ENCODE measurements around the gene ZNRF4.
"Not testable (repeated sequence)": the region's sequence is repeated elsewhere in the genome, so short reads cannot be mapped to it uniquely, and the experiment has no call there.

ZNRF4 gene

GRCh38 chr19:5466814-5467291 lies 11.6 kb downstream of the ZNRF4 start:
- FAIRE-seq: no peak
- DNase-seq (ENCODE audit: extremely low spot score, insufficient read length, low read depth): no peak

- FAIRE-seq (no peak), DNase-seq (ENCODE audit: extremely low spot score, insufficient read length, low read depth) (no peak)
Measured at GRCh38 chr19:5470264-5470671, 15.1 kb downstream of the ZNRF4 start.

GRCh38 chr19:5472286-5472685 lies 17.1 kb downstream of the ZNRF4 start:
- DNase-seq (ENCODE audit: extremely low spot score, insufficient read length, low read depth): no peak
- FAIRE-seq: no peak

GRCh38 chr19:5473646-5474045 lies 18.4 kb downstream of the ZNRF4 start:
- DNase-seq (ENCODE audit: extremely low spot score, insufficient read length, low read depth) (no peak), FAIRE-seq (no peak)

GRCh38 chr19:5477451-5478215 lies 22.4 kb downstream of the ZNRF4 start:
- FAIRE-seq: no peak
- DNase-seq (ENCODE audit: extremely low spot score, insufficient read length, low read depth): no peak

- no peak for DNase-seq (ENCODE audit: extremely low spot score, insufficient read length, low read depth)
- FAIRE-seq: no peak
Measured at GRCh38 chr19:5478241-5478924, 23.2 kb downstream of the ZNRF4 start.

GRCh38 chr19:5478925-5479588 lies 23.8 kb downstream of the ZNRF4 start:
- no peak for DNase-seq (ENCODE audit: extremely low spot score, insufficient read length, low read depth)

GRCh38 chr19:5479958-5480357 lies 24.7 kb downstream of the ZNRF4 start:
- DNase-seq (ENCODE audit: extremely low spot score, insufficient read length, low read depth) (no peak), FAIRE-seq (no peak)

More at GRCh38 chr19:5478925-5479588, 23.8 kb downstream of the ZNRF4 start:
- FAIRE-seq: no peak

GRCh38 chr19:5480427-5480836 lies 25.2 kb downstream of the ZNRF4 start:
- FAIRE-seq (no peak), DNase-seq (ENCODE audit: extremely low spot score, insufficient read length, low read depth) (no peak)

GRCh38 chr19:5481957-5482356 lies 26.7 kb downstream of the ZNRF4 start:
- DNase-seq (ENCODE audit: extremely low spot score, insufficient read length, low read depth) (no peak), FAIRE-seq (no peak)

- DNase-seq (ENCODE audit: extremely low spot score, insufficient read length, low read depth): no peak
Measured at GRCh38 chr19:5484398-5485285, 29.4 kb downstream of the ZNRF4 start.

GRCh38 chr19:5485286-5485636 lies 30.0 kb downstream of the ZNRF4 start:
- DNase-seq (ENCODE audit: extremely low spot score, insufficient read length, low read depth) (no peak), FAIRE-seq (no peak)

More at GRCh38 chr19:5484398-5485285, 29.4 kb downstream of the ZNRF4 start:
- no peak for FAIRE-seq

- not testable (repeated sequence) for FAIRE-seq; DNase-seq (ENCODE audit: extremely low spot score, insufficient read length, low read depth)
Measured at GRCh38 chr19:5485658-5486057, 30.4 kb downstream of the ZNRF4 start.

- FAIRE-seq (no peak), DNase-seq (ENCODE audit: extremely low spot score, insufficient read length, low read depth) (no peak)
Measured at GRCh38 chr19:5487222-5487621, 32.0 kb downstream of the ZNRF4 start.

- FAIRE-seq (no peak), DNase-seq (ENCODE audit: extremely low spot score, insufficient read length, low read depth) (no peak)
Measured at GRCh38 chr19:5489551-5489950, 34.3 kb downstream of the ZNRF4 start.

- FAIRE-seq (no peak), DNase-seq (ENCODE audit: extremely low spot score, insufficient read length, low read depth) (no peak)
Measured at GRCh38 chr19:5491565-5491964, 36.3 kb downstream of the ZNRF4 start.

GRCh38 chr19:5492281-5492634 lies 37.0 kb downstream of the ZNRF4 start:
- DNase-seq (ENCODE audit: extremely low spot score, insufficient read length, low read depth) (no peak), FAIRE-seq (no peak)

- DNase-seq (ENCODE audit: extremely low spot score, insufficient read length, low read depth) (no peak), FAIRE-seq (no peak)
Measured at GRCh38 chr19:5492635-5493409, 37.6 kb downstream of the ZNRF4 start.

- FAIRE-seq: no peak
- DNase-seq (ENCODE audit: extremely low spot score, insufficient read length, low read depth): no peak
Measured at GRCh38 chr19:5494773-5495172, 39.6 kb downstream of the ZNRF4 start.

Data from GM18507 (cell line).